Right atrium auricular region (tissue), 2 donors: ENCODE data around the gene KCNIP4. TPM values are rescaled to one million over a fixed set of nuclear protein-coding genes. Genes with fewer than 3 reads are reported as not detected.

ENCODE experiments used
- DNase-seq: peaks from one replicate; pipeline ENCODE4 v3.0.0-alpha.2; 2019; ENCODE audit warnings: low spot score
- H3K27ac ChIP-seq, 2 donors: fragments of 200-600 bp; sonication (generic); 1 replicate in 1 of 2; 2 replicates in 1 of 2; pipeline ENCODE4 v1.5.1; 2016 to 2019
- H3K27me3 ChIP-seq, 2 donors: fragments of 200-600 bp; sonication (generic); one replicate each; pipeline versions ENCODE4 v1.5.1 to v1.6.0; 2017 to 2019
- H3K36me3 ChIP-seq: fragments of 200-600 bp; sonication (generic); one replicate; pipeline ENCODE4 v1.5.1; 2016
- H3K4me1 ChIP-seq, 2 donors: fragments of 200-600 bp; sonication (generic); one replicate each; pipeline versions ENCODE4 v1.5.1 to v1.6.0; 2017 to 2019
- H3K4me3 ChIP-seq, 2 donors: fragments of 200-600 bp; sonication (generic); 1 replicate in 1 of 2; 2 replicates in 1 of 2; pipeline ENCODE4 v1.5.1; 2017 to 2019; ENCODE audit warnings: mild to moderate bottlenecking in 1 of 2, moderate library complexity in 1 of 2
- H3K9me3 ChIP-seq, 2 donors: fragments of 200-600 bp; sonication (generic); one replicate each; pipeline ENCODE4 v1.5.1; 2019
- CTCF ChIP-seq, 2 donors: fragments of 200-600 bp; sonication (generic); IDR thresholded peaks; one replicate each; pipeline ENCODE4 v1.5.1; 2019; ENCODE audit warnings: antibody characterized with exemption in 2 of 2
- total RNA-seq, 2 donors: library from RNA; depleted of rRNA; stranded (reverse); fragments of >200 nt; gene quantifications; one replicate each; pipeline ENCODE4 v1.1.0, GENCODE V29; 2016

The KCNIP4 gene
- total RNA-seq, 2 donors from 2014 or later = not detected

GRCh38 chr4:21092531-21092930, 856.0 kb downstream of the KCNIP4 start:
- no peak overlapping the region for H3K4me3 ChIP-seq
- no peaks in the 10 kb centered on the region for H3K9me3 ChIP-seq
- no peak overlapping the region for H3K27ac ChIP-seq
- no peaks in the 10 kb centered on the region for H3K27me3 ChIP-seq
- DNase-seq = no peak
- no peaks in the 10 kb centered on the region for H3K4me1 ChIP-seq
- no peak for TF ChIP-seq CTCF (IDR thresholded peaks at IDR 0.05)
- no peaks in the 10 kb centered on the region for H3K36me3 ChIP-seq

GRCh38 chr4:21090094-21090666, 858.4 kb downstream of the KCNIP4 start:
- Histone ChIP-seq H3K4me1 (no peaks in the 10 kb centered on the region), H3K27me3 (no peaks in the 10 kb centered on the region), H3K27ac (no peak overlapping the region), H3K36me3 (no peaks in the 10 kb centered on the region), H3K4me3 (no peak overlapping the region), H3K9me3 (no peaks in the 10 kb centered on the region)
- TF ChIP-seq CTCF (IDR thresholded peaks at IDR 0.05) = no peak
- no peak for DNase-seq

DNA sequence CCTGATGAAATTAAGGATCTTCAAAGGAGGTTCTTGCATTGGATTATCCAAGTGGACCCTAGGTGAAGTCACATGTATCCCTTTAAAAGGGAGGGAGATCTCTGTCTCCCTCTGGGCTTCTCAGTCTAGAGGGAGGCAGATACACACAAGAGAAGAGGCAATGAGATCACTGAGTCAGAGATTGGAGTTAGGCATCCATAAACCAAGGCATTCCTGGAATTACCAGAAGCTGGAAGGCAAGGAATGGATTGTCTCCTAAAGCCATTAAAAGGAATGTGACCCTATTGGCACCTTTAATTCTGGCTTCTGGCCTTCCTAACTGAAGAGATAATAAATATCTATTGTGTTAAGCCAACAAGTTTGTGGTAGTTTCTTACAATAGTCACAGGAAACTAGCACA, 865.2 kb downstream of the KCNIP4 start:
- H3K9me3 ChIP-seq = no peaks in the 10 kb centered on the region
- no peaks in the 10 kb centered on the region for H3K27me3 ChIP-seq
- TF ChIP-seq CTCF (IDR thresholded peaks at IDR 0.05) = no peak
- H3K36me3 ChIP-seq = no peaks in the 10 kb centered on the region
- no peaks in the 10 kb centered on the region for H3K4me1 ChIP-seq
- no peak overlapping the region for H3K4me3 ChIP-seq
- DNase-seq = no peak
- no peak overlapping the region for H3K27ac ChIP-seq

GRCh38 chr4:21077967-21078366, 870.6 kb downstream of the KCNIP4 start:
- no peak for DNase-seq
- Histone ChIP-seq H3K4me1 (no peaks in the 10 kb centered on the region), H3K4me3 (no peak overlapping the region), H3K27me3 (no peaks in the 10 kb centered on the region), H3K27ac (no peak overlapping the region), H3K9me3 (no peaks in the 10 kb centered on the region), H3K36me3 (no peaks in the 10 kb centered on the region)
- no peak for TF ChIP-seq CTCF (IDR thresholded peaks at IDR 0.05)

- no peak for DNase-seq
- H3K9me3 ChIP-seq = no peaks in the 10 kb centered on the region
- no peaks in the 10 kb centered on the region for H3K27me3 ChIP-seq
- no peak for TF ChIP-seq CTCF (IDR thresholded peaks at IDR 0.05)
- H3K36me3 ChIP-seq = no peaks in the 10 kb centered on the region
- no peak overlapping the region for H3K27ac ChIP-seq
- no peaks in the 10 kb centered on the region for H3K4me1 ChIP-seq
- H3K4me3 ChIP-seq = no peak overlapping the region
These were observed 881.2 kb downstream of the KCNIP4 start for GRCh38 chr4:21067351-21067750.

- TF ChIP-seq CTCF (IDR thresholded peaks at IDR 0.05) = no peak
- DNase-seq = no peak
- H3K4me3 ChIP-seq = no peak overlapping the region
- no peaks in the 10 kb centered on the region for H3K27me3 ChIP-seq
- H3K9me3 ChIP-seq = peaks cover 0 to 4% of the 10 kb centered on the region in 2 donors
- no peaks in the 10 kb centered on the region for H3K36me3 ChIP-seq
- H3K27ac ChIP-seq = no peak overlapping the region
- no peaks in the 10 kb centered on the region for H3K4me1 ChIP-seq
These were observed 886.7 kb downstream of the KCNIP4 start for GRCh38 chr4:21061902-21062301.
